Endothelial cell (in vitro differentiated cells): ENCODE measurements around the gene HDAC7. TPM values are rescaled to one million over a fixed set of nuclear protein-coding genes. Genes with fewer than 3 reads are reported as not detected.

Source experiments
- DNase-seq: peaks from one replicate; pipeline ENCODE4 v3.0.0; 2021; ENCODE audit warnings: low spot score
- H3K27ac Mint-ChIP-seq: one replicate; pipeline ENCODE4 v1.8.0; 2021; ENCODE audit warnings: mixed read lengths, inconsistent platforms; ENCODE audit not compliant: unreplicated experiment
- H3K27me3 Mint-ChIP-seq: one replicate; pipeline ENCODE4 v1.8.0; 2021; ENCODE audit warnings: mild to moderate bottlenecking, moderate library complexity, mixed read lengths, inconsistent platforms; ENCODE audit not compliant: unreplicated experiment
- H3K36me3 Mint-ChIP-seq: one replicate; pipeline ENCODE4 v1.8.0; 2021; ENCODE audit warnings: mild to moderate bottlenecking, low read depth, mixed read lengths, inconsistent platforms; ENCODE audit not compliant: unreplicated experiment
- H3K4me1 Mint-ChIP-seq: one replicate; pipeline ENCODE4 v1.8.0; 2021; ENCODE audit warnings: mild to moderate bottlenecking, mixed read lengths, inconsistent platforms; ENCODE audit not compliant: unreplicated experiment
- H3K4me3 Mint-ChIP-seq: one replicate; pipeline ENCODE4 v1.8.0; 2021; ENCODE audit warnings: mild to moderate bottlenecking, mixed read lengths, inconsistent platforms; ENCODE audit not compliant: unreplicated experiment
- H3K9me3 Mint-ChIP-seq: one replicate; pipeline ENCODE4 v1.8.0; 2021; ENCODE audit warnings: mixed read lengths, inconsistent platforms; ENCODE audit not compliant: unreplicated experiment
- total RNA-seq: library from RNA; stranded (reverse); fragmentation: NEBNext Ultra II Directional; extraction: Animal tissue kit (Norgen Biotek cat#: 25700); gene quantifications from one replicate; pipeline ENCODE4 v1.2.1, GENCODE V29; 2021; ENCODE audit not compliant: unreplicated experiment
- TF ChIP-seq, protein P1 (sequence below): fragments of 200-600 bp; sonication (generic); IDR thresholded peaks from one replicate; pipeline ENCODE4 v1.5.0; 2021; ENCODE audit warnings: antibody characterized with exemption; ENCODE audit not compliant: unreplicated experiment

HDAC7 gene
- total RNA-seq, 1 donor from 2014 or later: 387 TPM

DNA sequence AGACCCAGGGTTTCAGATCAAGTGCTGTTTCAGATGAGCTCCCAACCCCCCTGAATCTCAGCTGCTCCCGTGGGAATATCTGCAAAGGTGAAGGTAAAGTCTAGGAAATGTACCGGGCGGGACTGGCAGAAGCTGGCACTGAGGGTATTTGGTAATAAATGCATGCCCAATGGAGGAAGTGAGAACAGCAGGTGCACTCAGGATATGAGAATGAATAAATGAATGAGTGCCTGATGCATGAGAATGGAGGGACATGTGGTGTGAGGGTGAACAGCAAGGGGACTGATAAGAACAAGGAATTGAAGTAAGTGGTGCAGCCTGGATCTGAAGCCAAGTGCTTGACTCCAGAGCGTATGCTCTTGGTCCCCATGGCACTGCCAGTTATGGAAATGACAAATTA lies 72.6 kb downstream of the HDAC7 start:
- no peak for DNase-seq
- peak overlapping the region; percentile 51 for H3K4me3 Mint-ChIP-seq
- H3K27ac Mint-ChIP-seq: no peak overlapping the region
- peaks cover 18% of the 10 kb centered on the region for H3K4me1 Mint-ChIP-seq
- peaks cover 52% of the 10 kb centered on the region for H3K36me3 Mint-ChIP-seq
- no peaks in the 10 kb centered on the region for H3K9me3 Mint-ChIP-seq
- H3K27me3 Mint-ChIP-seq: peaks cover 18% of the 10 kb centered on the region
- TF ChIP-seq, protein P1, sequence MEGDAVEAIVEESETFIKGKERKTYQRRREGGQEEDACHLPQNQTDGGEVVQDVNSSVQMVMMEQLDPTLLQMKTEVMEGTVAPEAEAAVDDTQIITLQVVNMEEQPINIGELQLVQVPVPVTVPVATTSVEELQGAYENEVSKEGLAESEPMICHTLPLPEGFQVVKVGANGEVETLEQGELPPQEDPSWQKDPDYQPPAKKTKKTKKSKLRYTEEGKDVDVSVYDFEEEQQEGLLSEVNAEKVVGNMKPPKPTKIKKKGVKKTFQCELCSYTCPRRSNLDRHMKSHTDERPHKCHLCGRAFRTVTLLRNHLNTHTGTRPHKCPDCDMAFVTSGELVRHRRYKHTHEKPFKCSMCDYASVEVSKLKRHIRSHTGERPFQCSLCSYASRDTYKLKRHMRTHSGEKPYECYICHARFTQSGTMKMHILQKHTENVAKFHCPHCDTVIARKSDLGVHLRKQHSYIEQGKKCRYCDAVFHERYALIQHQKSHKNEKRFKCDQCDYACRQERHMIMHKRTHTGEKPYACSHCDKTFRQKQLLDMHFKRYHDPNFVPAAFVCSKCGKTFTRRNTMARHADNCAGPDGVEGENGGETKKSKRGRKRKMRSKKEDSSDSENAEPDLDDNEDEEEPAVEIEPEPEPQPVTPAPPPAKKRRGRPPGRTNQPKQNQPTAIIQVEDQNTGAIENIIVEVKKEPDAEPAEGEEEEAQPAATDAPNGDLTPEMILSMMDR: no peak

GRCh38 chr12:47746523-47746922 lies 73.2 kb downstream of the HDAC7 start:
- peaks cover 18% of the 10 kb centered on the region for H3K4me1 Mint-ChIP-seq
- peaks cover 52% of the 10 kb centered on the region for H3K36me3 Mint-ChIP-seq
- no peak overlapping the region for H3K27ac Mint-ChIP-seq
- TF ChIP-seq, protein P1: no peak
- DNase-seq: no peak
- H3K4me3 Mint-ChIP-seq: no peak overlapping the region
- peaks cover 21% of the 10 kb centered on the region for H3K27me3 Mint-ChIP-seq
- H3K9me3 Mint-ChIP-seq: no peaks in the 10 kb centered on the region

DNA sequence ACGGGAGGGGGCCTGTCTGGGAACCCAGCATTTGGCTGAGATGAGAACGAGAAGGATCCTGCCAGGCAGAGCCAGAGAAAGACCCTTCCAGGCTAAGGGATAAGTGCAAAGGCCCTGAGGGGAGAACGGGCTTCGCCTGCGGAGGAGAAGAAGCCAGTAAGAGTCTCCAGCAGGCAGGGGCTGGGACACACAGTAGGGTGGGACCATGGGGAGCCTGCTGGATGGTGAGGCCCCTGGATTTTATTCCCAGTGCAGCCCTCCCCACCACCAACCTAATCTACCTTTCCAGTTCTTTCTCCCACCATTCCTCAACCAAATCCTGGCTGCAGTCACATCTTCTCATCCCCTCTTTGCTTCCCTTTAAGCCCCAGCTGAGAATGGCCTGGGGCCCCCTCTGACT lies 73.6 kb downstream of the HDAC7 start:
- no peak for DNase-seq
- H3K27ac Mint-ChIP-seq: no peak overlapping the region
- TF ChIP-seq, protein P1: no peak
- H3K4me1 Mint-ChIP-seq: peaks cover 18% of the 10 kb centered on the region
- H3K36me3 Mint-ChIP-seq: peaks cover 52% of the 10 kb centered on the region
- H3K9me3 Mint-ChIP-seq: no peaks in the 10 kb centered on the region
- H3K4me3 Mint-ChIP-seq: no peak overlapping the region
- H3K27me3 Mint-ChIP-seq: peaks cover 24% of the 10 kb centered on the region

DNA sequence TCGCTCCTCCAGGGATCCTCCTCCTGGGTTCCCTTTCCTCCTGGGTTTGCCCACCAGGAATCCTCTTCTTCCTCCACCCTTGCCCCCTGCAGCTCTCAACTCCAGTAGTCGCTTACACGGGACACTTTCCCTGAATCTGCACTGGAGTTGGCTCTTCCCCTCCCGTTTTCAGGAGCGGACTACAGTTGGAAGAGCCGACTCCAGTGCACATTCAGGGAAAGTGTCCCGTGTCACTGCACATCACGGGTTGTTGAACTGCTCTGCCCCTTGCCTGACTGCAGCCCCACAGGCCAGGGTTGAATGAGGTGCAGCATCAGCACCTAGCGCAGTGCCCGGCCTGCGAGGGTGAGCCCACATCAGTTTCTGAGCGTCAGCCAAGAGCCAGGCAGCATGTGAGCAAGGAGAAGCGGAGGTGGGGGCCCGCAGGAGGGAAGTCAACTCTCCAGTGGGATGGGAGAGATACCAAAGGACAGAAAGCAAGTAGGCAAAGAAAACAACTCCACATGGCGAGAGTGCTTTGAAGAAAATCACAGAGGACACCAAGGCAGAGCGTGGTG lies 74.1 kb downstream of the HDAC7 start:
- Mint-ChIP-seq H3K9me3 (no peaks in the 10 kb centered on the region), H3K4me1 (peaks cover 18% of the 10 kb centered on the region), H3K27ac (no peak overlapping the region), H3K4me3 (no peak overlapping the region), H3K27me3 (peaks cover 24% of the 10 kb centered on the region), H3K36me3 (peaks cover 52% of the 10 kb centered on the region)
- TF ChIP-seq, protein P1: no peak
- no peak for DNase-seq

DNA sequence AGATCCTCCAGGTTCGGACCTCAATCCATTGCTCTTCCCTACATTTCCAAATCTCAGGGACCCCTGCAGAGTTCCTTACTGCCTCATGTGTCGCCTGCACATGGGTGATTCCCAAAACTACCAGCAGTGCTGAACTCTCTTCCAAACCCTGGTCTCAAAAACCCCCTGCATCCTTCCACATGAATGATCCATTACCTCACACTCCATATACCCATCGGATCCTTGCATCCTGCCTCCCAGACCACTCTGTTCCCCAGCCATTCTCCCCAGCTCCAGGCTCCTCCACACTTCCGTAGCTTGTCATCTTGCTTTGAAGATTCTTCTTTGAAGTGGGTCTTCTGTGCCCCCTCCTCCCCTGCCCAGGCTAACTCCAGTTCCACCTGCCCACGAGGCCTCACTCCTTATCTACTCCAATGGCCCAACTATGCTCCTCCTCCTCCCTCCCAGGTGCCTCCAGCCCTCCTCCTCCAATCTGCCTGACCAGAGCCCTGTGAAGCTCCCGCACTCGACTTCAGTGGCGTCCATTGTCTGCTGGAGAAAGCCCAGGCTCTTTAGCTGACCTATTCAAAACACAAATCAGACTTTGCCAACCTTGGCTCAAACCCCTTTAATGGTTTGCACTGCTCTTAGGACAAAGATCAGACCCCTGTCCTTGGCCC lies 74.8 kb downstream of the HDAC7 start:
- peaks cover 23% of the 10 kb centered on the region for H3K27me3 Mint-ChIP-seq
- H3K9me3 Mint-ChIP-seq: no peaks in the 10 kb centered on the region
- H3K27ac Mint-ChIP-seq: peak overlapping the region; percentile 20
- no peak for DNase-seq
- H3K36me3 Mint-ChIP-seq: peaks cover 50% of the 10 kb centered on the region
- H3K4me3 Mint-ChIP-seq: peak overlapping the region; percentile 38
- H3K4me1 Mint-ChIP-seq: peaks cover 18% of the 10 kb centered on the region
- TF ChIP-seq, protein P1: no peak
